ENCODE measurements around the gene GJD2.

GJD2 gene

DNA sequence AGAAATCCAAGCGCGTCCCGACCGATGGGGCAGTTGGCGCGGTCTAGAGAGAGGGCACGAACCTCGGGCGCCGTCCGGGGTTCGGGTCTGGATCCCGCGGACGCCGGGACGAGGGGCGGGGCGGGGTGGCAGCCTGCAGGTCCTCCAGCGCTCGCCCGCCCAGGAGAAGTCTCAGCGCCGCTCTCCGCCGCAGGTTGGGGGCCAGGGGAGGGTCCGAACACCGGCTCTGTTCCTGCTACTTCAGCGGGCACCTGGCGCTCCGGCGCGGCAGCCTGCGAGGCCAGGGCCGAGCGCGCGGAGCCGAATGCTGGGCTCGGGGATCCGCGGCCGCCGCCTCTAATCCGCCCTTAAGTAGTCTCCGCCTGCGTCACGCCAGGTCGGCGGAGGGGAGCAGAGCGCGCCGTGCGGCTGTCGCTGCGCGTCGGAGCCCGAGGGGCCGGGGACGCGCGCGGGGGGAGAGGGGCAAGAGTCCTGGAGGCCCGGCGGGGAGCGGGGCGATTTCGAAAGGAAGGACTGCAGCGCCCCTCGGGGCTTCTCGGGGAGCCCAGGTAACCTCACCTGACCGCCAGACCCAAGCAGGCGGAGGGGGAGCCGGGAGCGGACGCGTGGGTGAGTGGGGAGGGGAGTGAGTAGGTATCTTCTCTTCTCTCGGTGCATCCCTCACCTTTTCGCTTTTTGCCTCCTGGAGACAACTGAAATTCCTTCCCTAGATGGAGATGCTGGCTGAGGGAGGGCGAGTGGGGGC, at the start of gene GJD2:
Gene GJD2, minus strand, starts transcription at position 325 of the 745 bp plus-strand sequence. CDS start 510 bp downstream, outside the sequence.
- no peak for DNase-seq

DNA sequence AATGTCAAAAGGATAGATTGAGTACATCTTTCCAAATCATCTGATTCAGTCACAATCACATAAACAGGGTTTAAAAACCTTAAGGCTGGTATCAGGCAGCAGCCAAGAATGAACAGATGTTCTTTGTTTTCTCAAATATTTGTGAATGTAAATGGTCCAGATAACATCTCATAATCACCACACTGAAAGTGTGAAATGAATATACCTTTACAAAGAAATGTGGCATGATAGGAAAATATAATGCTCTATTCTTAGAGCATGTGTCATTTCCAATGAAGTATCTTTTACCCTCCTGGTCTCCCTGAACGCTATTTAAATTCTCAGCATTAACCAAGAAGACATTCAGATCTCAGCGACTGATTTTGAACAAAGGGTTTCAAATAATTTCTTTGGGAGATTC, 49.3 kb upstream of the GJD2 start:
- DNase-seq, result peak; percentile 16

DNA sequence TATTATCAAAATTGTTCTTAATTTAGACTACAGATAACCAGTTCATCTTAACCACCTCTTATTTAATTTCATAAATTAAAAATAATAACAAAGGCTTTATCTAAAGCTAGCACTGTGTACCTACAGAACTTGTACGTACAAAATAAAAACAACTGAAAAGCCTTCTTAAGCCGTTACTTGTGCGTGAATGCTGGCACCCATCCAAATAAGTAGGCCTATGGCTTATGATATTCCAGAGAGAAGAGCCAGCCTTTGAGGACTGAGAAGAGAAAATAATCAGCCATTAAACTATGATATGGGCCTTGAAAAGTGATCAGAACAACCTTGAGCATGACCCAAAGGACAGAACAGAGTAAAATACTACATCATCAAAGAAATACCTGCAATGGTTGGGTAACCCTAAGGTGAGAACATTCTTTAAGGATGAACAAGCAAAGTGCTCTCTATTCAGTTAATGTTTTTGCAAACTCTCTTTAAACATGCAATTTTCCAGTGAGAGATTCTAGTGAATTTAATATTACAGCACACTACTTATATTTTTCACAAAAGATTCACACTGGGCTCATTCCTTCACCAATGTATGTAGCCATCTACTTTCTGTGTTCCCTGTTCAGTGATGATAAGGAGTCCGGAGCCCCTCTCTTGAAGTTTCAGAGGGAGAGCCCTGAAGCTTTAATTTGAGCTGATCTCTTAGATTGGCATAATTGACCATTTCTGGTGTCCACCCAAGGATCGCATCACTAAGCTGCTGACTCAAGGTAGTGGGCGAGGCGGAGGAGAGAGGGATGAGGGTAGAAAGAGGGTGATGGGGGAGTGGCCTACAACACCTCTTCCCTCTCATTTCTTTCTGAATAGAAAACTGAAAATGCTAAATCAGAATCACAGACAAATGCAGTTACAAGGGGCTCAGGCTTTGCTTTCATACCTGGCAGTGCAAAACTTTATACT, 48.3 kb upstream of the GJD2 start:
- no peak for DNase-seq

DNA sequence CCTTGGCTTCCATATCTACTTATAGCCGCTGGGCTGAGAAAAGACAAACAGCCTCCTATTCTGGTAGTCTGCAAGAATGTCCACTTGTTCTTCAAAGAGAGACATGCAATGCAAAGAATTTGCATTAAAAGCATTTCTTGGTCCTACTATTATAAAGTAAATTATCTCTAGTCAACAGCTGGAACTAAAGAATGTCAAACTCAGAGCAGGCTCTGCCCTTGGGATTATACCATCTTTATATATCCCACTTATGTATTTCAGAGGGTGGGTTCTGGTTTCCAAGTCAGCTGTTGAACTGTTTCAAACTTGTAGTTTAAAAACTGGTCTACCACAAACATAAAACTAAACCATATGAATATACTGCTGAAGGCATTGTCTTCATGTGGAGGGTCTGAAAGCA, 47.6 kb upstream of the GJD2 start:
- no peak for DNase-seq

DNA sequence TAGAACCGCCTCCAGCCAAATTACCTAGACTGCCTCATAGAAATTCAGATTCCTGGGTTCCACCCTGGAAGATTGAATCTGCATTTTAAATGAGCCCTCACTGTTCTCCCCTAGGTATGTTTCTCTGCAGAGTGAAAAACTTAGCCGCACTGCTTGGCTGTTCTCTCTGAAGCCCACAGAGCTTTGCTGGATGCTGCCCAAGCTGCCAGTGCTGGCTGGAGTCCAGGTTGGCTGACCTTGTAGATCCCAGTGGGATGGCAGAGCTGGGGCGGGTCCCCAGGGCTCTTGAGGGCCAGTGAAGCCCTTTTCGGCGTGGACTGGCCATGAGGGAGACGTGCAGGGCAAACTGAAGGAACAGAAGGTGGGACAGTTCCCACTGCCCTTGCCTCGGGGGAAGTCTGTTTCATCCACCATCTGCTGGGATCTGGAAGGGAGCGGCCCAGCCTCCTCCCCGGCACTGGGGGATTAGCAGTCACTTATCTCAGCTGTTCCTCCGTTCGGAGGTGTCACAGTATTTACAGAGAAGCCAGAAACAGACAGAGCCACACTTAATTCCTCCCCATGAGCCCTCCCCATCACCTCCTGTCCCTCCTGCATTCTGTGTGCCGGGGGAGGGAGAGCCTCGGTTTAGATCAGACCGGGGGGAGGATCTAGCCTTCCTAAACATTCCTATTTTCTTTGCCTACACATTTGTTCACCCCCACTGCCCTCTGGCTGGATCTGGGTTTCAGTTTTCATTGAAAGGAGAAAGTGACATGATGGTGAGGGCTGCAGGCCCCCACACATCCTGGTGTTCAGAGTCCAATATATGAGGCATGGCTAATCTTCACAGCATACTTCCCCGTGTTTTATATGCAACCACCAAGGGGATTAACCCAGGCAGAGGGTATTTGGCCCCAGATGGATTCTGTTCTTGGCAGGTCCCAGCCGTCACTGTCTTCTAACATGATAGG, 44.6 kb upstream of the GJD2 start:
- peak; percentile 81 for DNase-seq

DNA sequence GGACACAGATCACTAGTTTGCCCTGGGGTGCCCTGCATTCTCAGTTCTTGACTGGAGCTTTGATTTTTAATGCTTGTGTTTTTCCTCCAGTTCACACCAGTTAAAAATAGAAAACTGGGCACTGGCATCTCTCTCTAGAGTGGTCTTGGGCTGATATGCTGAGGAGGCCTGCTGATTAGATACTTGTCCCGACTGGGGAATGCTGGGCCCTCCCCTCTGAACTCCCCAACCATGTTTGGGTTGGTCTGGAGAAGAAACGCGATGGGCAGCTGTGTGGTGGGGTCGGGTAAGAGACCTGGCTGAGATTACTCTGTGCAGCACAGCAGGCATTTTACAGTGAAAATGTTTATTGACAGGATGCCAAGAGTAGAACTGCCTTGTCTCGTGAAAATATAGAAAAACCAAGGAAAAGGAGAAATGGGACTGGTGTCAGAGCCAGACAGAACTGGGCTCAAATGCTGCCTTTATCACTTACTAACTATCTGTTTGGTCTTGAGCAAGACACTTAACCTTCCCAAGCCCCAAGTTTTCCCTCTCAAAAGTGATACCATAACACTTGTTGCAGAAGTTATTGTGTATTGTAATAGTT, 42.1 kb upstream of the GJD2 start:
- DNase-seq, result no peak

DNA sequence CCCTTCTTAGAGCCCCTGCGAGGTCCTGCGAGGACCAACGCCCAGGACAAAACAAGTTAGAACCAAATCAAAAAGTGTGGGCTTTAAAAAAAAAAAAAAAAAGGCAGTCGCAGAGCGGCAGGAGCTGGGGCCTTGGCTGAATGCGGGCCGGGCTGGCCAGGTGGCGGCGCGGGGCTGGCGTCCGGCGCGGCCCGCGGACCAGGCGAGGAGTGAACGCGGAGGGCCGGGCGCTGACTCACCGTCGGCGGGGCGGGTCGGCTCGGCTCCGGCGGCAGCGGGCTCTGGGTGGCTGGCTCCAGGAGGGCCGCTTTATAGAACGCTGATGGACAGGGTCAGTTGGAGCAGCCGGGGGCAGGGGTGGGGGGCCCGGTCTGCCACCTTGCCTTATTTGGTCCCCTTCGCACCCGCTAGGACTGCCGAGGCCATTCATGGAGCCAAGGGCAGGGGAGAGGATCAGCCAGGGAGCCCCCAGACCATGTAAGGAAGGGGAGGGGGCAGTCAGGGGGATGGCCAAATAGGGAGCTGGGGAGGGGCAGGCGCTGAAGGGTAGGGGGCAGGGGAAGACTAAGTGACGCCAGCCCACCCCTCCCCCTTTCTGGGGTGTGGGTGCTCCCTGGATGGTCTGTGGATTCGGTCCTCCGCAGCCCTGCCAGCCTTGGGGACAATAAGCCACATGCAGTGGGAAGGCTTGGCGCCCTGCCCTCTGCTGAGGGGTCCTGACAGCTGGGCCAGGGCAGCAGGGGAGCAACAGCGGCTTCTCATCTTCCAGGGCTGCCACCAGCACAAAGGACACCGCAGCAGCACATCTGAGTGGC, 40.7 kb upstream of the GJD2 start, which contains the start of gene ACTC1:
Gene ACTC1, minus strand, starts transcription at position 283 of the 815 bp plus-strand sequence. CDS start 741 bp downstream, outside the sequence.
- DNase-seq, result peak; percentile 28

DNA sequence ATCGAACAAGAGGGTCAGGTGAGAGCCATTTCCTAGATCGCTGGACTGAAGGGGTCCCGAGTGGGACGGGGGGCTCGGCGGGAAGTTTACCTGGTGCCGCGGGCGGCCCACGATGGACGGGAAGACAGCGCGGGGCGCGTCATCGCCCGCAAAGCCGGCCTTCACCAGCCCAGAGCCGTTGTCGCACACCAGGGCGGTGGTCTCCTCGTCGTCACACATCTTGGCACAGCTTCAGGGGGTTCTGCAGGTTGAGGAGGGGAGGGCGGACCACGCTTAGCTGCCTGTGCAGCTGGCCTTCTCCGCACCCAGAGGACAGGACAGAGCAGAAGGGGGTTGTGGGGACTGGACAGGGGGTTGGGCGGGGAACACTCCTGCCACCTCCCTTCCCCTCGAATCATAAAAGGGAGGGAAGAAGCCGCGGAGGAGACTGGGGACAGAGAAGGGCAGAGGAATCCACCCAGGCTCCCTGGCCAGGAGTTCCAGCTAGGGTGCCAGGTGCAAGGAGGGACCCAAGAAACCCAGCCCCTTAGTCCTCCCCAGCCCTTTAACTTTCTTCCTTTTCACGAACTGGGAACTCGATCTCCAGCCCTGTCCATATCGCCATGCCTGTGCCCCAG, 39.9 kb upstream of the GJD2 start:
- no peak for DNase-seq

DNA sequence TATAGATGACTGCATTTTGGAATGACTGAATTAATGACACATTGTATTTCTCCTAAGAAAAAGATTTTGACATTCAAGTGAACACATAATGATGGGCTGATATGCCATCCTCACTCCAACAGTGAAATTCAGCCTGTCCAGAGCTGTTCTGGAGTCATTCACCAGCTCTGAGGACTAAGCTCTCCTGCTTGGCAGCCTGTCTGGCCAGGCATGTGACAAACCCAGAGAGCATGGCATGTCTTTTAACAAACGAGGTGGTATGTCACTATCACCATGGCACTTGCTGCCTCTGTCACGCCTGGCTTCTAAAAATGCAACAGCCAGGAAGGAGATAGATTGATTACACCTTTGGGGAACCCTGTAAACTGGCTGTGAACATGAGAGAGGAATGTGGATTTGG, 39.1 kb upstream of the GJD2 start:
- DNase-seq, result no peak

DNA sequence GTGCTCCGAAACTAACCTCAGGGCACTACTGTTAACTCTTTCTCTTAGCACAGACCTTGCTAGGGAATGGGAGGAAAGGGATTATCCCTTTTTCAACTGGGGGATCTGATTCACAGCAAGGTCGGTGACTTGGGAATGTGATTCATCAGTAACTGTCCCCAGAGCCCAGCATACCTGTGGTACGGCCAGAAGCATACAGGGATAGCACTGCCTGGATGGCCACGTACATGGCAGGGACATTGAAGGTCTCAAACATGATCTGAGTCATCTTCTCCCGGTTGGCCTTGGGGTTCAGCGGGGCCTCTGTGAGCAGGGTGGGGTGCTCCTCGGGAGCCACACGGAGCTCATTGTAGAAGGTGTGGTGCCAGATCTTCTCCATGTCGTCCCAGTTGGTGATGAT, 38.3 kb upstream of the GJD2 start:
- DNase-seq, result no peak

DNA sequence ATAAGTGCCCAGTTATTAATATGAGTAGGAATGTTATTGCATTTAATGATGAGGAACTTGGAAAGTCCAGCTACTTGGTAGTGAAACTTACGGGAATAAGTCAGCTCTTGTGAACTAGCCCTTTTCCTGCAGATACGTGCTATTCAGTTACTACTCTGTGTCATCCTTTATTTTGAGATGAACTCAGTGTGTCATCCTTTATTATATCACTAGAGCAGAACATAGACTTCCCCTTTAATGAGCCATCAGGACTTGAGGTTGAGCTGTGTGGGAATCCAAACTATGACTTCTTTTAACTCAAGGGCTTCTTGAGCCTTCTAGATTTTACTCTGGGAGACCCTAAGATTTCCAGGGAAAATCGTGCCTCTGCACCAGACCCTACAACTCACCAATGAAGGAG, 36.9 kb upstream of the GJD2 start:
- DNase-seq, result no peak

DNA sequence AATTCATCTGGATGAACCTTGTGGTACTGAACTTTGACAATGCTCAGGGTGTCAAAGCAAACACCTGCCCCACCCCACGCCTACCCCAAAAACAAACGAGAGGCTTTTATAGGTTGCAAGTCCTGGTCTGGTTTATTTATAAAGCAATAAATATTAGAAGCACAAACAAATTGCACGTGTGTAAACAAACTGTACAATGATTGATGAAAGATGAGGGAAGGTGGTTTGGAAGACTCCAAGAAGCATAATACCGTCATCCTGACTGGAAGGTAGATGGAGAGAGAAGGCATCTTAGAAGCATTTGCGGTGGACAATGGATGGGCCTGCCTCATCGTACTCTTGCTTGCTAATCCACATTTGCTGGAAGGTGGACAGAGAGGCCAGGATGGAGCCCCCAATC, 35.3 kb upstream of the GJD2 start:
- DNase-seq, result no peak

DNA sequence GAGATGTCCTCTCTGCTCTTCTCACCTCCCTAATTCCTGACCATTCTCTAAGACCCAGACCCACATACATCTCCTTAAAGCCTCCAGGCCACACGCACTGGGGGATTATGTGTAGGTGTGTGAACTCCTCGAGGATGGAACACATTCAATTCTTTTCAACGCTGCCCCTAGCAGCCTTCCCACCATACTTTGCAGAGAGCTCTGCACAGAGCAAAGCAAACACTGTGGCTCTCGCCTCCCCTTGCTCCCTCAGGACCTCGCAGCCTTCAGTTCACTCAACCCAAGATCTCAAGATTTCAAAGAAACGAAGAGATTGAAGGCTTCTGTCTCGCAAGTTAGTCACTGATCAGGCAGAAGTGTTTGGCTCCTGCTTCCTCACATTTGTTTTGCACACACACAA, 34.5 kb upstream of the GJD2 start:
- DNase-seq, result no peak

DNA sequence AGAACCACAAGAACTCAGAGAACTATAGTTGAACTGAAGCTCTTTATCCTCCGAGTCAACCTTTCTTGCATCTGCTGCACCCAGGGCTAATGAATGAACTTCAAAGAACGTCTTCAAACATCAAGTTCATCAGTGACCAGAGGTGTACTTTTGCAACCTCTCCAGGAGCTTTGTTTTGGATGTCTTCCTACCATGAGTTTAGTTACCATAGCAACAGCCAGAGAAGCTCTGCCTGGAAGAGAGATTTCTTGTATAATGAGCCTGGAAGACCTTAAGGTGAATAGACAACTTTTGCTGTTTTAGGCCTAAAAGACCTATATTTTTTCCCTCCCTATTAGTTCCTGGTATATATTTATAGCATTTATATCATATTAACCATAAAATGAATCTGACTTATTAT, 31.4 kb upstream of the GJD2 start:
- no peak for DNase-seq

DNA sequence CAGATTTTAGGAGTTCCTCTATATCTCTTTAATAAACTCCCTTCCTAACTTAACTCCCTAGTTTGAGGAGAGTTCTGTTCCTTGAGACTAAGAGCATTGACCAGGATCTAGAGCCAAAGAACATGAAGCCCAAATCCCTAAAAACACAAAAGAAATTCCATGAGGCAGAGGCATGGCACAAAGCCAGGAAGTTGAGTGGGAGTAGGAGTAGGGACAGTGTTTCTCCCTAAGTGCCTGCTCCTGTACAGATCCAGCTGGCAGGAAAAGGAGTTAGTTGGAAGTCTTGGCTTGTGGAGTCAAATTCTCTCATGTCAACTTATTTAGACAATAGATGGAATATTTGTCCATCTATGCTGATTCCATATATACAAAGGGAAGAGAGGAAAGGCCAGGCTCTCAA, 29.2 kb upstream of the GJD2 start:
- DNase-seq, result no peak

DNA sequence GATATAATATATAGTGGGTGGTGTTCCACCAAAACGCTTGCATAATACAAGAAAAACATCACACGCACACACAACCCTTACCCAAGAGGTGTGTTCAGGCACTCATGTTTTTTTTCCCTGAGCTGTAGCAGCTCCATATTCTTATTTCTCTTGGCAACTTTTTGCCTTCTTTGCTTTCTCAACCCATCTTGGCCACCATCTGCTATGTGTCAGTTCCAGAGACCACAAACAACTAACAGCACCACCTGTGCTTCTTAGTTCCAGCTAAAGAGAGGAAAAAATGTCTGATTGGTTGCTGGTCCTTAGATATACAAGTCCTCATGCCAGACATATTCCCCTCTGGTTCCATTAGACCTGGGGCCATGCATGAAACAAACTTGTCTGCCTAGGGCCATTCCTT, 28.6 kb upstream of the GJD2 start:
- no peak for DNase-seq

DNA sequence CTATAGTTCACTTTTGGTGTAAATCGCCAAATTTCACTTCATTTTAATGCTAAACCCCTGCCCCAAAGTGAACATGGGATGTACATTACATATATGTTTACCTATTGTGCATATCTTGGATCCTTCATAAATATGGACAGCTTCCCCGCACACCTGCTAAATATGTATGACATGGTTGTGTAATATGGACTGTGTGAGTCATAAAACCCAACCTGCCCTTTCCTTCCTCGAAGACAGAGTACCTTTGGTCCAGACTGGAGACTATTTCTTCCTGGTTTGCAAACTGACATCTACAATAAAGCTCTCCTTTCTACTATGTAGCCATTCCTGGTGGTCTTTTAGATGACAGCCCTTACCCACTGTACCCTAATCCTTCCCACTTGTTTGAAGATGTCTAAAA, 28.1 kb upstream of the GJD2 start:
- DNase-seq, result no peak

DNA sequence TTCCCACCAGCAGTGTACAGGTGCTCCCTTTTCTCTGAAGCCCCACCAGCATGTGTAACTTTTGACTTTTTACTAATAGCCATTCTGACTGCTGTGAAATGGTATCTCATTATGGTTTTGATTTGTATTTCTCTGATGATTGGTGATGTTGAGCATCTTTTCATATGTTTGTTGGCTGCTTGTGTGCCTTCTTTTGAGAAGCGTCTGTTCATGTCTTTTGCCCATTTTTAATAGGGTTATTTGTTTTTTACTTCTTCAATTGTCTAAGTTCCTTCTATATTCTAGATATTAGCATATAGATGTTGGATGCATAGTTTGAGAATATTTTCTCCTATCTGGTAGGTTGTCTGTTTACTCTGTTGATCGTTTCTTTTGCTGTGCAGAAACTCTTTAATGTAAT, 25.9 kb upstream of the GJD2 start:
- DNase-seq, result no peak

DNA sequence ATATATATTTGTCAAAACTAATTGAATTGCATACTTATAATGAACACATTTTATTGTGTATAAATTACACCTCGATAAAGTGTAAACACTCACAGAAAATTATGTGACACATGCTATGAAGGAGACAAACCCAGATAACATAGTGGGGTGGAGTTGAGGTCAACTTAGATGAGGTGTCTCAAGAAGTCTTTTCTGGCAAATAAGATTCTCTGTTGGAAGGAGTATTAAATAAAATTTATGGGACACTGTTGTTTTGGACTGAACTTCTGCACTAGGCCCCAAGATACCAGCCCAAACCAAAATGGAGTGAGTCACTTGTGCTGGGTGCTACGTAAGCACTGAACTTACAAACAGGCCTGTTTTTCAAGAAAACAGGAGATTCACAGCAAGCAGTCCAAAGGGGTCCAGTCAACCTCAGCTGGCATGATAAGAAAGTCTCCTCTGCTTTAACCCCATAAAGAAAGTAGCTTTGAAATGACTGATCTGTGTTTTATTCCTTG, 21.9 kb upstream of the GJD2 start:
- DNase-seq, result no peak

DNA sequence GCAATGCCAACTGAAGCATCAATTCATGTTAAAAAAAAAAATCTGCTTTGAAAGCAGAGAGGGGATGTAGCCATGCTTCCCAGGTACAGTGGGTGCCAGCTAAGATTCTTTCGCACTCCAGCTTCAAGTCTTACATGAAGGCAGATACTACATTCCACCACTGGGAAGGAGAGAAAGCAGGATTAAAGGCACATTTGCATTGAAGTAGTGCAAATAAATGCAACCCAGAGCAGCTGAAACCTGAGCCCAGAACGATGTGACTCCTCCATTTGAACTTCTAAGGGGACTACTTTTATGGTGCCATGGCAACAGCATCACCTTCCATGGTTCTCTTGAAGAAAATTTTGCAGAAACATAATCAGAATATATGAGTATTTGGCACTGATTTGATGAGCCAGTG, 19.1 kb upstream of the GJD2 start:
- peak; percentile 44 for DNase-seq

DNA sequence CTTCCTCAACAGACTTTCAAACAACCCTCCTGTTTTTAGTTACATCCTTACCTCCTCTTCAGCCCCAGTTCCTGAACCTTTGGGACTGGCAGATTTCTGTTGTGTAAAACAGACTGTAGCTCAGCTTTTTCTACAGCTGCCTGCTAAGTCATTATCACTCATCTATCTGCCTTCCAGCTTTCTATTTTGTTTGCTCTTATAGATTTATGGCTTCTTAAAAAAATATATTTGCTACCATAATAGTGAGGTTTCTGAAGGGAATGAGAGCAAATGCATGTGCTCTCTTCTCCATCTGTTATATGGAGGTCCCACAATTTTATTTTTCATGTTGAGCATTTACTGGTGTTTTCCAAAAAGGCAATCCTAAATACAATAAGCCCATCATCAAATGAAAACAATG, 18.2 kb upstream of the GJD2 start:
- no peak for DNase-seq
